Thyroid gland (tissue), 4 donors: ENCODE data around the gene OR13A1. TPM values are rescaled to one million over a fixed set of nuclear protein-coding genes. Genes with fewer than 3 reads are reported as not detected.
"Not testable (repeated sequence)": the region's sequence is repeated elsewhere in the genome, so short reads cannot be mapped to it uniquely, and the experiment has no call there.

ENCODE experiments used
- DNase-seq, 2 donors: peaks; one replicate each; pipeline ENCODE4 v3.0.0-alpha.2; 2019
- H3K27ac ChIP-seq, 3 donors: fragments of 200-600 bp; sonication (generic); 1 replicate in 2 of 3; 2 replicates in 1 of 3; pipeline ENCODE4 v1.5.1; 2016 to 2019; ENCODE audit warnings: mild to moderate bottlenecking in 1 of 3, moderate library complexity in 1 of 3
- H3K27me3 ChIP-seq: fragments of 200-600 bp; sonication (generic); one replicate; pipeline ENCODE4 v1.5.1; 2019
- H3K36me3 ChIP-seq, 2 donors: fragments of 200-600 bp; sonication (generic); one replicate each; pipeline ENCODE4 v1.5.1; 2016 to 2019
- H3K4me1 ChIP-seq, 2 donors: fragments of 200-600 bp; sonication (generic); one replicate each; pipeline ENCODE4 v1.5.1; 2017 to 2019
- H3K4me3 ChIP-seq, 3 donors: fragments of 200-600 bp; sonication (generic); replicated peaks in 1 of 3; 1 replicate in 2 of 3; 2 replicates in 1 of 3; pipeline ENCODE4 v1.5.1; 2016; ENCODE audit warnings: mild to moderate bottlenecking in 1 of 3
- H3K9me3 ChIP-seq: fragments of 200-600 bp; sonication (generic); one replicate; pipeline ENCODE4 v1.5.1; 2017
- CTCF ChIP-seq, 6 experiments: fragments of 200-600 bp in 3 of 6; fragments of 450-650 bp in 3 of 6; sonication (generic) in 3 of 6; IDR thresholded peaks; one replicate each; pipeline ENCODE4 v1.5.1; 2016 to 2019; ENCODE audit warnings: antibody characterized with exemption in 6 of 6, mild to moderate bottlenecking in 2 of 6, inconsistent platforms in 1 of 6, moderate library complexity in 1 of 6
- POLR2A ChIP-seq, 2 donors: fragments of 450-650 bp; IDR thresholded peaks; one replicate each; pipeline ENCODE4 v1.6.1; 2017; ENCODE audit warnings: antibody characterized with exemption in 2 of 2, mild to moderate bottlenecking in 2 of 2, moderate library complexity in 1 of 2
- WGBS, 2 donors: methylation state at CpG; one replicate each; pipeline ENCODE4 v1.1.5; 2017; 5-methylcytosine and 5-hydroxymethylcytosine counted together
- intact Hi-C: fragments of 100-400 bp; cut with DNase I; formaldehyde crosslinking; loops from one replicate; pipeline ENCODE4 v1.15.1; 2023
- total RNA-seq, 4 donors: library from RNA; depleted of rRNA; stranded (reverse); fragments of >200 nt; gene quantifications; one replicate each; pipeline ENCODE4 v1.2.3, GENCODE V29; 2016

OR13A1 gene
- total RNA-seq, 4 donors from 2014 or later = not detected

GRCh38 chr10:45346652-45347335 is 31.4 kb upstream of the OR13A1 start:
- DNase-seq, H3K4me3 ChIP-seq, H3K4me1 ChIP-seq, H3K27me3 ChIP-seq, intact Hi-C loops, H3K9me3 ChIP-seq, H3K36me3 ChIP-seq, H3K27ac ChIP-seq: not testable (repeated sequence)
- 80 to 92% methylated on average over 2 to 13 of the region's 24 CpGs for WGBS, 2 donors

DNA sequence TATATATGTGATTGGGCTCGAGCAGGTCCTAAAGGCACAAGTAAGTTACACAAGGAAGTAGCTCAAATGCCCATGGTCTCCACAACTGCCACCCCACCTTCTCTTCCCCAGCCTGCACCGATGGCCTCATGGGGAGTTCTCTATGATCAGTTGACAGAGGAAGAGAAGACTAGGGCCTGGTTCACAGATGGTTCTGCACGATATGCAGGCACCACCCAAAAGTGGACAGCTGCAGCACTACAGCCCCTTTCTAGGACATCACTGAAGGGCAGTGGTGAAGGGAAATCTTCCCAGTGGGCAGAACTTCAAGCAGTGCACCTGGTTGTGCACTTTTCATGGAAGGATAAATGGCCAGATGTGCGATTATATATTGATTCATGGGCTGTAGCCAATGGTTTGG is 25.0 kb upstream of the OR13A1 start:
- intact Hi-C loops, H3K27ac ChIP-seq: not testable (repeated sequence)
- WGBS, 2 donors = 77 to 93% methylated on average over 4 of the region's 4 CpGs

DNA sequence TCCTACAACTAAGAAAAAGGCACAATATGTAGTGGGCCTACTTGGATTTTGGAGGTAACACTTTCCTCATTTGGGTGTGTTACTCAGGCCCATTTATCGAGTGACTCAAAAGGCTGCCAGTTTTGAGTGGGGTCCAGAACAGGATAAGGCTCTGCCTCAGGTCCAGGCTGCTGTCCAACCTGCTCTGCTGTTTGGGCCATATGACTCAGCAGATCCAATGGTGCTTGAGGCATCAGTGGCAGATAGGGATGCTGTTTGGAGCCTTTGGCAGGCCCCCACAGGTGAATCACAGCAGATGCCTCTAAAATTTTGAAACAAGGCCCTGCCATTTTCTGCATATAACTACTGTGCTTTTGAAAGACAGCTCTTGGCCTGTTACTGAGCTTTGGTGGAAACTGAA is 24.5 kb upstream of the OR13A1 start:
- Histone ChIP-seq H3K36me3 (no peaks in the 10 kb centered on the region), H3K27me3 (no peaks in the 10 kb centered on the region), H3K4me1 (no peaks in the 10 kb centered on the region), H3K4me3 (no peak overlapping the region), H3K9me3 (no peaks in the 10 kb centered on the region), H3K27ac (no peak overlapping the region)
- no peak for DNase-seq
- intact Hi-C loops = no loop called here
- 85 to 100% methylated on average over 1 of the region's 1 CpG for WGBS, 2 donors
- no peak for TF ChIP-seq CTCF (IDR thresholded peaks at IDR 0.05)
- TF ChIP-seq POLR2A (IDR thresholded peaks at IDR 0.05) = no peak

More for the DNA sequence above, 25.0 kb upstream of the OR13A1 start:
- DNase-seq, H3K4me1 ChIP-seq, H3K4me3 ChIP-seq, H3K27me3 ChIP-seq, H3K36me3 ChIP-seq, H3K9me3 ChIP-seq: not testable (repeated sequence)

DNA sequence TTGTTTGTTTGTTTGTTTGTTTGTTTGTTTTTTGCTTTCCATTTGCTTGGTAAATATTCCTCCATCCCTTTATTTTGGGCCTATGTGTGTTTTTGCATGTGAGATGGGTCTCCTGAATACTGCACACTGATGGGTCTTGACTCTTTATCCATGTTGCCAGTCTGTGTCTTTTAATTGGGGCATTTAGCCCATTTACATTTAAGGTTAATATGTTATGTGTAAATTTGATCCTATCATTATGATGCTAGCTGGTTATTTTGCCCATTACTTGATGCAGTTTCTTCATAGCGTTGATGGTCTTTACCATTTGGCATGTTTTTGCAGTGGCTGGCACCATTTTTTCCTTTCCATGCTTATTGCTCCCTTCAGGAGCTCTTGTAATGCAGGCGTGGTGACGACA is 16.4 kb upstream of the OR13A1 start:
- H3K4me3 ChIP-seq, H3K27ac ChIP-seq, H3K9me3 ChIP-seq, H3K27me3 ChIP-seq, intact Hi-C loops, H3K4me1 ChIP-seq, H3K36me3 ChIP-seq, DNase-seq: not testable (repeated sequence)
- 92 to 96% methylated on average over 3 of the region's 3 CpGs for WGBS, 2 donors

- H3K9me3 ChIP-seq, H3K4me1 ChIP-seq, H3K27me3 ChIP-seq, H3K36me3 ChIP-seq, H3K4me3 ChIP-seq, DNase-seq, intact Hi-C loops, H3K27ac ChIP-seq: not testable (repeated sequence)
- 92 to 100% methylated on average over 1 of the region's 1 CpG for WGBS, 2 donors
These were observed 11.5 kb upstream of the OR13A1 start for GRCh38 chr10:45326864-45327263.

DNA sequence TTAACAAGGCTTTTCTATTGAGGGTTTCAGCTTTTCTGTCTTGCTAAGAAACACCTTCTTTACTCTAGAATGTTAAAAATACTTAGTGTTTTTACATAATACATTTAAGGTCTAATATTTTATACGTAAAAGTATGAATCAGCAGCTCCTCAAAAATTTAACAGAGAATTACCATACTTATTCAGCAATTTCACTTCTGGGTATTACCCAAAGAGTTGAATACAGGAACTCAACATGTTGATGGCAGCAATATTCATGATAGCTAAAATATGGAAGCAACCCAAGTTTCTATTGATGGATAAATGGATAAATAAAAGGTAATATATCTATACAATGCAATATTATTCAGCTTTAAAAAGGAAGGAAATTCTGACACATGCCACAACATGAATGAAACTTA is 9.7 kb upstream of the OR13A1 start:
- Histone ChIP-seq H3K36me3 (no peaks in the 10 kb centered on the region), H3K4me1 (no peaks in the 10 kb centered on the region), H3K27me3 (no peaks in the 10 kb centered on the region), H3K27ac (no peak overlapping the region), H3K9me3 (no peaks in the 10 kb centered on the region), H3K4me3 (no peak overlapping the region)
- TF ChIP-seq CTCF (IDR thresholded peaks at IDR 0.05) = no peak
- TF ChIP-seq POLR2A (IDR thresholded peaks at IDR 0.05) = no peak
- intact Hi-C loops = no loop called here
- DNase-seq = no peak
- WGBS, 2 donors = 82 to 85% methylated on average over 1 of the region's 1 CpG

- Histone ChIP-seq H3K36me3 (no peaks in the 10 kb centered on the region), H3K9me3 (no peaks in the 10 kb centered on the region), H3K27me3 (no peaks in the 10 kb centered on the region), H3K4me1 (no peaks in the 10 kb centered on the region), H3K4me3 (no peak overlapping the region), H3K27ac (no peak overlapping the region)
- no peak for TF ChIP-seq POLR2A (IDR thresholded peaks at IDR 0.05)
- TF ChIP-seq CTCF (IDR thresholded peaks at IDR 0.05) = no peak
- WGBS, 2 donors = 96% methylated on average over 2 of the region's 2 CpGs
- intact Hi-C loops = no loop called here
- DNase-seq = no peak
These were observed 4.3 kb upstream of the OR13A1 start for GRCh38 chr10:45319702-45320101.
